SK-N-MC (cell line): Measurements from ENCODE around the gene SLC22A17.

Source experiments
- EZH2 ChIP-seq: fragments of 200-600 bp; sonication (generic); IDR thresholded peaks from one replicate; pipeline ENCODE4 v1.6.1; 2017; ENCODE audit warnings: antibody characterized with exemption
- POLR2AphosphoS5 ChIP-seq: IDR thresholded peaks from 2 replicates; pipeline ENCODE4 v1.6.1; 2012; ENCODE audit warnings: mild to moderate bottlenecking, low read depth, low read length, borderline replicate concordance

DNA sequence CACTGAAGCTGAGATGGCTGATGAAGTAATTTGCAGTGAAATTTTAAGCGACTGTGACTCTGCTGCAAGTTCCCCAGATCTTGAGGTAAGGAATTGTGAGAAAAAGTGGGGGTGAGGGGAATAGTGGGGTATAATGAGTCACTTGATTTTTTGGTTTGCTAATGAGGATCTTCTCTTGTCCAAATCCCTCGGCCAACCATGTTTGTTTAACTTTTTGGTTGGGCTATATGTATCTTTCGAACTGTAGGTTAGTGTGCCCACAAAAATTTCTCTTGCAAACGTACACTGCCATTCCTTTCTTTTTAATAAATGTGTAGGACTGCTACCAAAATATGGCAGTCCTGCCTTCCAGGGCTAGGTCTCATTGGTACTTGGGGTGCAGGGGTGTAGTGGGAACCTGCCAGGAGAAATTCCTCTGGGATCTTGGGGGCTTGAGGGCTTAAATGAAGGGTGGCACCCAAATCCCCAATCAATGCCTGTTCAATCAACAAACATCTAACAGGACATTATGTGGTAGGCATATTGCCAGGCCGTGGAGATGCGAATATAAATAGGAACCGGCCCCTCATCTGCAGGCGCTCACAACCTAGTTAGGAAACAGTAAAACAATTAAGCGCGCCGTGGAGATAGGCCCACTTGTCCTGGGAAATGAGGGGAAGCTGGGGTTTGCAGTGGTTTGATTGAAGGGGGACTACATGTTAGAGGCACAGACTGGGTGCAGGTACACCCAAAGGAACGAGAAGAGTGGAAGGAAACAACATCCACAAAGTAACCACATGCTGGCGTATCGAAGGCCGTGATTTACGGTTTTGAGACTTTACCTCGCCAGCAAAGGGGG, 32.7 kb downstream of the SLC22A17 start:
- no peak for TF ChIP-seq POLR2AphosphoS5
- no peak for TF ChIP-seq EZH2
